Activated CD8-positive, alpha-beta T cell treated with anti-CD3 and anti-CD28 coated beads, Interleukin-2, amount 10 ng/mL, durations not matched to agents 7 days and 5 days (primary cell): ENCODE data around the gene PKNOX2. TPM values are rescaled to one million over a fixed set of nuclear protein-coding genes. Genes with fewer than 3 reads are reported as not detected.

Experiments used
- ATAC-seq: fragments of 150-1000 bp; cut with Tn5 transposase; one replicate; pipeline ENCODE4 v1.10.0; 2021; ENCODE audit warnings: moderate library complexity
- CTCF ChIA-PET: fragments of 350-600 bp; sonication (Branson Sonifier 250); formaldehyde crosslinking; loops from one replicate; lab custom pipeline; 2021; ENCODE audit warnings: antibody characterized with exemption; lab: Charles Lee
- POLR2A ChIA-PET: fragments of 350-600 bp; sonication (Branson Sonifier 250); formaldehyde crosslinking; loops from one replicate; lab custom pipeline; 2021; ENCODE audit warnings: antibody characterized with exemption; lab: Charles Lee
- DNase-seq: peaks from one replicate; pipeline ENCODE4 v3.0.0-alpha.2; 2020
- H3K27ac Mint-ChIP-seq: one replicate; pipeline ENCODE4 v1.8.0; 2021; ENCODE audit warnings: mild to moderate bottlenecking, mixed read lengths
- H3K27me3 Mint-ChIP-seq: one replicate; pipeline ENCODE4 v1.8.0; 2021; ENCODE audit warnings: low read depth, mixed read lengths
- H3K36me3 Mint-ChIP-seq: one replicate; pipeline ENCODE4 v1.8.0; 2021; ENCODE audit warnings: low read depth, mixed read lengths
- H3K4me1 Mint-ChIP-seq: one replicate; pipeline ENCODE4 v1.8.0; 2021; ENCODE audit warnings: low read depth, mixed read lengths
- H3K4me3 Mint-ChIP-seq: one replicate; pipeline ENCODE4 v1.8.0; 2021; ENCODE audit warnings: mild to moderate bottlenecking, mixed read lengths
- H3K9me3 Mint-ChIP-seq: one replicate; pipeline ENCODE4 v1.8.0; 2022; ENCODE audit warnings: mixed read lengths; ENCODE audit not compliant: insufficient read depth
- total RNA-seq, 2 experiments: library from RNA; stranded (reverse); gene quantifications; one replicate each; pipeline ENCODE4 v1.2.3, GENCODE V29; 2021

PKNOX2 gene
- total RNA-seq, 2 experiments from 2014 or later: not detected

GRCh38 chr11:125175896-125176575 is 11.5 kb downstream of the PKNOX2 start:
- Mint-ChIP-seq H3K9me3 (no peaks in the 10 kb centered on the region), H3K27ac (no peak overlapping the region), H3K27me3 (peaks cover 31% of the 10 kb centered on the region), H3K4me3 (no peak overlapping the region), H3K36me3 (no peaks in the 10 kb centered on the region), H3K4me1 (no peaks in the 10 kb centered on the region)
- no peak for ATAC-seq
- DNase-seq: no peak
- ChIA-PET POLR2A (no interaction called here), CTCF (no interaction called here)

DNA sequence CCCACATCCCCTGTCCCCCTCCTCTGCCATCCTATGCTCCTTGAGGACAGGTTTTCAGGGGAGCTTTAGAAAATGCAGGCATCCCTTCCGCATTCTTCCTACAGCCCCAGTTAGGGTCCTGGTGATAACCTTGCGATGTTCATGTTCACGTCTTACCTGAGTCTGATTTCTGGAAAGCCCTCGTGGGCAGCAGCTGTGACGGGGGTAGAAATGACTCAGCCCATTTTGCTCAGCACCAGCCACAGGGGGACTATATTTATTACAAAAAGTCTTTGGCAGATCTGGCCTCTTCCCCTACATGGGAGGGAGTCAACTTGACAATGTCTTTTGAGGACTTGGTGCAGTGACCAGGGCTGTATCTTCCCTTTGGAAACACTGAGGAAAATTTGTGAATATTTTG is 12.3 kb downstream of the PKNOX2 start:
- no peak overlapping the region for H3K27ac Mint-ChIP-seq
- H3K4me1 Mint-ChIP-seq: no peaks in the 10 kb centered on the region
- POLR2A ChIA-PET: no interaction called here
- no peaks in the 10 kb centered on the region for H3K36me3 Mint-ChIP-seq
- no peak overlapping the region for H3K4me3 Mint-ChIP-seq
- no peaks in the 10 kb centered on the region for H3K9me3 Mint-ChIP-seq
- CTCF ChIA-PET: no interaction called here
- no peak for ATAC-seq
- H3K27me3 Mint-ChIP-seq: peaks cover 29% of the 10 kb centered on the region
- no peak for DNase-seq

- Mint-ChIP-seq H3K9me3 (no peaks in the 10 kb centered on the region), H3K4me3 (no peak overlapping the region)
Observed at GRCh38 chr11:125177543-125177942, 13.0 kb downstream of the PKNOX2 start.

DNA sequence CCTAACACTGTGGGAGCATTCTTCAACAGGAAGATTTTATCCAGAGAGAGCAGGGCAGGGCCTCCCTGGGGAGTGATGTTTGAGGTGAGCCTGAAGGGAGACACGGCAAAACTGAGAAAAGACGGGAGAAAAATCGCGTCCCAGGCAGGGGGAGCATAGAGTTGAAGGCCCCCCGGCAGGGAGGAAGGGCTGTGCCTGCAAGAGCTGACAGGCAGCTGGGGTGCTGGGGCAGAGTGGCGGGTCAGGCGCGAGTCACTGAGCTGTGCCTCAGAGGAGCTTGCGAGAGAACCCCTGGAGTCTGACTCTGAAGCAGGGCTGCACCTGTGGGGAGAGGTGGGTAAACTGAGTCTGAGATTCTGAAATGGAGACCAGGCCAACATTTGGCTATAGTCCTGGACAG is 14.8 kb downstream of the PKNOX2 start:
- POLR2A ChIA-PET: no interaction called here
- no peak overlapping the region for H3K4me3 Mint-ChIP-seq

More at GRCh38 chr11:125177543-125177942, 13.0 kb downstream of the PKNOX2 start:
- DNase-seq (no peak), ATAC-seq (no peak)
- no peak overlapping the region for H3K27ac Mint-ChIP-seq
- H3K36me3 Mint-ChIP-seq: no peaks in the 10 kb centered on the region
- ChIA-PET POLR2A (no interaction called here), CTCF (no interaction called here)
- peaks cover 28% of the 10 kb centered on the region for H3K27me3 Mint-ChIP-seq
- no peaks in the 10 kb centered on the region for H3K4me1 Mint-ChIP-seq

GRCh38 chr11:125179895-125180294 is 15.3 kb downstream of the PKNOX2 start:
- DNase-seq (no peak), ATAC-seq (no peak)
- H3K9me3 Mint-ChIP-seq: no peaks in the 10 kb centered on the region
- H3K36me3 Mint-ChIP-seq: no peaks in the 10 kb centered on the region
- CTCF ChIA-PET: no interaction called here
- peaks cover 34% of the 10 kb centered on the region for H3K27me3 Mint-ChIP-seq
- no peaks in the 10 kb centered on the region for H3K4me1 Mint-ChIP-seq
- no peak overlapping the region for H3K4me3 Mint-ChIP-seq
- POLR2A ChIA-PET: no interaction called here
- no peak overlapping the region for H3K27ac Mint-ChIP-seq

More for the DNA sequence above, 14.8 kb downstream of the PKNOX2 start:
- Mint-ChIP-seq H3K27ac (no peak overlapping the region), H3K36me3 (no peaks in the 10 kb centered on the region), H3K4me1 (no peaks in the 10 kb centered on the region), H3K9me3 (no peaks in the 10 kb centered on the region), H3K27me3 (peaks cover 33% of the 10 kb centered on the region)
- DNase-seq (no peak), ATAC-seq (no peak)
- CTCF ChIA-PET: no interaction called here

DNA sequence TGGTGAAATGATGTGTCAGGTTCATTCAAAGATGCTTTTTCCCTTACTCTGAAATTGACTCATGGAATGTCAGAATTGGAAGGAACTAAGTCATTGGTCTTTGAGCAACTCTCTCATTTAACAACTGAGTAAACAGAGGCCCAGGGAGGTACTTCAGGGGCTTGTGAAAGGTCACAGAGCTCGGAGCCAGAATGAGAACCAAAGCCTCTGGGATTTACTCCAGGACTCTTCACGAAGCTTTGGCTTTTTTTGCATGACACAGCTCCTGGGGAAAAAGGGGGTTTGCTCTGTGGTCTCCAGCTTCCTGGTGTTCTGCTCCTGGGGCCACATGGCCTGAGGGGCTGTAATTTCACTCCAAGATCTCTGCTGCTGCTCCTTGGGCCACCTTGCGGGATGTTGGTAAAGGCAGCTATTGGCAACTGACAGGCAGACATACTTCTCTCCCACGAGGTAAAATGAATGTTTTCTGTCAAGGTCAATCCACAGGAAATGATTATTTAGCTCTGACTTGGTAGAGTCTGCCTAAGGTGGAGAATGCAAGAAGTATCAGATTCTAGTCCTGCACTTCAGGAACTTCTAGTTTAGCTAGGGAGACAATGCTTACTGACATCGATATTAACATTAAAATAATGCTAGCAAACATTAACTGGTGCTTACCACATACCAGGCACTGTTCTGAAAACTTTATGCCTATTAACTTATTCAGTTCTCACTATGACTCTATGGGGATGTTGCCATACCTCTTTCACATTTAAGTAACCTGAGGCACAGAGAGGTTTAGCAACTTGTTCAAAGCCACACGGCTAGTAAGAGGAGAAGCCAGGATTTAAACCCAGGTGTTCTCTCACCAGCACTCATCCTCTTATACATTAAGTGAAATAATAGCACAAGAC is 16.1 kb downstream of the PKNOX2 start:
- ChIA-PET CTCF (no interaction called here), POLR2A (no interaction called here)
- ATAC-seq (no peak), DNase-seq (no peak)
- H3K27ac Mint-ChIP-seq: no peak overlapping the region
- H3K4me3 Mint-ChIP-seq: no peak overlapping the region
- H3K36me3 Mint-ChIP-seq: no peaks in the 10 kb centered on the region
- H3K9me3 Mint-ChIP-seq: no peaks in the 10 kb centered on the region
- H3K27me3 Mint-ChIP-seq: peaks cover 37% of the 10 kb centered on the region
- no peaks in the 10 kb centered on the region for H3K4me1 Mint-ChIP-seq

- Mint-ChIP-seq H3K9me3 (no peaks in the 10 kb centered on the region), H3K27ac (no peak overlapping the region), H3K27me3 (peaks cover 33% of the 10 kb centered on the region), H3K4me3 (no peak overlapping the region), H3K4me1 (no peaks in the 10 kb centered on the region), H3K36me3 (no peaks in the 10 kb centered on the region)
- CTCF ChIA-PET: no interaction called here
- POLR2A ChIA-PET: no interaction called here
- no peak for DNase-seq
- no peak for ATAC-seq
Observed at GRCh38 chr11:125182573-125182972, 18.0 kb downstream of the PKNOX2 start.

- Mint-ChIP-seq H3K36me3 (no peaks in the 10 kb centered on the region), H3K4me1 (no peaks in the 10 kb centered on the region), H3K9me3 (no peaks in the 10 kb centered on the region), H3K27me3 (peaks cover 37% of the 10 kb centered on the region), H3K27ac (no peak overlapping the region), H3K4me3 (no peak overlapping the region)
- POLR2A ChIA-PET: no interaction called here
- DNase-seq (no peak), ATAC-seq (no peak)
- CTCF ChIA-PET: no interaction called here
Observed at GRCh38 chr11:125183641-125184040, 19.1 kb downstream of the PKNOX2 start.

- no peak for ATAC-seq
- H3K36me3 Mint-ChIP-seq: no peaks in the 10 kb centered on the region
- H3K27ac Mint-ChIP-seq: no peak overlapping the region
- DNase-seq: no peak
- POLR2A ChIA-PET: no interaction called here
- no peaks in the 10 kb centered on the region for H3K4me1 Mint-ChIP-seq
- no peaks in the 10 kb centered on the region for H3K9me3 Mint-ChIP-seq
- H3K27me3 Mint-ChIP-seq: peaks cover 56% of the 10 kb centered on the region
- CTCF ChIA-PET: no interaction called here
- H3K4me3 Mint-ChIP-seq: no peak overlapping the region
Observed at GRCh38 chr11:125188021-125188420, 23.5 kb downstream of the PKNOX2 start.

- Mint-ChIP-seq H3K27ac (no peak overlapping the region), H3K27me3 (peaks cover 47% of the 10 kb centered on the region), H3K4me3 (no peak overlapping the region), H3K36me3 (no peaks in the 10 kb centered on the region), H3K4me1 (no peaks in the 10 kb centered on the region), H3K9me3 (no peaks in the 10 kb centered on the region)
- POLR2A ChIA-PET: no interaction called here
- DNase-seq (no peak), ATAC-seq (no peak)
- CTCF ChIA-PET: no interaction called here
Observed at GRCh38 chr11:125190566-125190965, 26.0 kb downstream of the PKNOX2 start.

- H3K4me1 Mint-ChIP-seq: no peaks in the 10 kb centered on the region
- no peak overlapping the region for H3K4me3 Mint-ChIP-seq
- peaks cover 36% of the 10 kb centered on the region for H3K27me3 Mint-ChIP-seq
- CTCF ChIA-PET: no interaction called here
- DNase-seq (no peak), ATAC-seq (no peak)
- POLR2A ChIA-PET: no interaction called here
- H3K27ac Mint-ChIP-seq: no peak overlapping the region
- no peaks in the 10 kb centered on the region for H3K36me3 Mint-ChIP-seq
- H3K9me3 Mint-ChIP-seq: no peaks in the 10 kb centered on the region
Observed at GRCh38 chr11:125192183-125192582, 27.6 kb downstream of the PKNOX2 start.

GRCh38 chr11:125192717-125193415 is 28.3 kb downstream of the PKNOX2 start:
- POLR2A ChIA-PET: no interaction called here
- ATAC-seq (no peak), DNase-seq (no peak)
- no peaks in the 10 kb centered on the region for H3K4me1 Mint-ChIP-seq
- H3K27me3 Mint-ChIP-seq: peaks cover 33% of the 10 kb centered on the region
- no peak overlapping the region for H3K4me3 Mint-ChIP-seq
- H3K36me3 Mint-ChIP-seq: no peaks in the 10 kb centered on the region
- no peak overlapping the region for H3K27ac Mint-ChIP-seq
- H3K9me3 Mint-ChIP-seq: no peaks in the 10 kb centered on the region
- CTCF ChIA-PET: no interaction called here
